T-cell (primary cell): Measurements from ENCODE around the gene HNRNPUL2. TPM values are rescaled to one million over a fixed set of nuclear protein-coding genes. Genes with fewer than 3 reads are reported as not detected.

Experiments
- ATAC-seq, 4 experiments: fragments of 200-7000 bp in 3 of 4; fragments of 150-1000 bp in 1 of 4; cut with Tn5 transposase; replicated peaks in 1 of 4; 1 replicate in 3 of 4; 2 replicates in 1 of 4; pipeline ENCODE4 v1.10.0; 2021; ENCODE audit warnings: moderate library complexity in 3 of 4, mild to moderate bottlenecking in 2 of 4, moderate number of reproducible peaks in 1 of 4
- CTCF ChIA-PET, 2 donors: fragments of 300-600 bp; sonication (Branson Sonifier 250); formaldehyde crosslinking; loops; one replicate each; lab custom pipeline; 2022; ENCODE audit warnings: antibody characterized with exemption in 2 of 2; lab: Charles Lee
- POLR2A ChIA-PET, 2 donors: fragments of 300-600 bp; sonication (Branson Sonifier 250); formaldehyde crosslinking; loops; one replicate each; lab custom pipeline; 2022; ENCODE audit warnings: antibody characterized with exemption in 2 of 2; lab: Charles Lee
- DNase-seq, 35 experiments: peaks; one replicate each; pipeline versions ENCODE4 v3.0.0 to v3.0.0-alpha.2; 2013 to 2023
- H3K27ac ChIP-seq: one replicate; pipeline ENCODE4 v1.5.1; 2013; ENCODE audit warnings: low read length
- H3K27me3 ChIP-seq, 2 experiments: replicated peaks in 1 of 2; 1 replicate in 1 of 2; 2 replicates in 1 of 2; pipeline versions ENCODE4 v1.6.1 to v1.7.0; 2013; ENCODE audit warnings: low read length in 1 of 2, mixed read lengths in 1 of 2; ENCODE audit not compliant: control insufficient read depth in 2 of 2, insufficient read depth in 2 of 2; ENCODE audit errors: extremely low read depth in 1 of 2
- H3K36me3 ChIP-seq, 2 donors: 1 replicate in 1 of 2; 2 replicates in 1 of 2; pipeline versions ENCODE4 v1.6.1 to v1.7.0; 2013; ENCODE audit warnings: low read length in 1 of 2; ENCODE audit not compliant: control insufficient read depth in 2 of 2, insufficient read depth in 1 of 2; ENCODE audit errors: extremely low read depth in 1 of 2
- H3K4me1 ChIP-seq, 2 experiments: 1 replicate in 1 of 2; 2 replicates in 1 of 2; pipeline versions ENCODE4 v1.6.1 to v1.7.0; 2013; ENCODE audit warnings: low read length in 2 of 2, mixed read lengths in 1 of 2; ENCODE audit not compliant: insufficient read depth in 2 of 2, control insufficient read depth in 1 of 2; ENCODE audit errors: extremely low read depth in 1 of 2
- H3K4me3 ChIP-seq, 2 donors: 1 replicate in 1 of 2; 2 replicates in 1 of 2; pipeline versions ENCODE4 v1.5.1 to v1.7.0; 2013; ENCODE audit warnings: mild to moderate bottlenecking in 2 of 2, low read length in 1 of 2, moderate library complexity in 1 of 2; ENCODE audit not compliant: control insufficient read depth in 1 of 2; ENCODE audit errors: extremely low read depth in 1 of 2
- H3K9me3 ChIP-seq: 2 replicates; pipeline ENCODE4 v1.7.0; 2013
- H3K27ac Mint-ChIP-seq, 2 donors: one replicate each; pipeline ENCODE4 v1.8.0; 2020 to 2021; ENCODE audit warnings: mild to moderate bottlenecking in 2 of 2, mixed read lengths in 2 of 2
- H3K27me3 Mint-ChIP-seq, 2 donors: one replicate each; pipeline ENCODE4 v1.8.0; 2021 to 2022; ENCODE audit warnings: mixed read lengths in 2 of 2
- H3K36me3 Mint-ChIP-seq: one replicate; pipeline ENCODE4 v1.8.0; 2021; ENCODE audit warnings: mixed read lengths
- H3K4me1 Mint-ChIP-seq, 3 donors: one replicate each; pipeline ENCODE4 v1.8.0; 2020 to 2022; ENCODE audit warnings: mixed read lengths in 3 of 3, mild to moderate bottlenecking in 1 of 3
- H3K4me3 Mint-ChIP-seq, 3 donors: one replicate each; pipeline ENCODE4 v1.8.0; 2020 to 2022; ENCODE audit warnings: mild to moderate bottlenecking in 3 of 3, mixed read lengths in 3 of 3, moderate library complexity in 3 of 3
- H3K9me3 Mint-ChIP-seq, 3 donors: one replicate each; pipeline ENCODE4 v1.8.0; 2020 to 2022; ENCODE audit warnings: mixed read lengths in 3 of 3
- WGBS: methylation state at CpG from one replicate; pipeline ENCODE4 v1.1.5; 2013; ENCODE audit warnings: missing lambda C conversion rate; ENCODE audit not compliant: insufficient coverage; 5-methylcytosine and 5-hydroxymethylcytosine counted together
- total RNA-seq, 35 experiments: library from RNA in 6 of 35; stranded (reverse) in 6 of 35; fragments of 120-200 nt in 1 of 35; gene quantifications; one replicate each; pipeline versions ENCODE4 v1.2.1 to v1.2.4 and lab custom pipeline; 2013 to 2026

The HNRNPUL2 gene
- total RNA-seq, 5 donors from 2014 or later (not counting 1 experiment from before 2014, with no cell fraction given), result 45.8 to 67.8 (median 62.7) TPM

DNA sequence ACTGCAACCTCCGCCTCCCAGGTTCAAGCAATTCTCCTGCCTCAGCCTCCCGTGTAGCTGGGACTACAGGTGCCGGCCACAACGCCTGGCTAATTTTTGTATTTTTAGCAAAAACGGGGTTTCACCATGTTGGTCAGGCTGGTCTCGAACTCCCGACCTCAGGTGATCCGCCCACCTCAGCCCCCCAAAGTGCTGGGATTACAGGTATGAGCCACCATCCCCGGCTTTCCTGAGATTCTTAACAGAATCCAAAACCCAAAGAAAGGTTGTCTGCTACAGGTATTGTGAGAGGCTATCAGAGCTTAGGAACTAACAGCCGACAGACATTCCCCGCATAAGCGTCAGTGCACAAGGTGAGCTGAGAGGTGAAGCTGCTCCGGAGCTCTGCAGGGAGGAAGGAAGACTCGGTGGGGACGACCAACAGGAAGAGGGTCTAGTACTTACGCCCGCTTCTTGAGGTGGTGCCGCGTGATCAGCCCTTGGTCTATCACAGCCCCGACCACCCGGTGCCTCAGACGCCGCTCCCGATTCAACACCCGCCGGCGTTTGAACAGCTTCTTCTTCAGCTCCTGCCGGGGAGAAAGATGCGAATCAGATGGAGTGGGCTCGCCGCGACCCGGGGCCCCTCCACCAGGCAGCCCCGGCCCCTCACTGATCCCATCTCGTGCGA is 62.7 kb downstream of the HNRNPUL2 start:
- Mint-ChIP-seq H3K36me3 (peaks cover 16% of the 10 kb centered on the region), H3K4me3 (peak overlapping the region; percentile 93 to 95 (median 95)), H3K27ac (peak overlapping the region; percentile 93 to 94), H3K4me1 (peaks cover 31 to 40% (median 35%) of the 10 kb centered on the region in 3 donors), H3K9me3 (no peaks in the 10 kb centered on the region), H3K27me3 (no peaks in the 10 kb centered on the region)
- H3K9me3 ChIP-seq, result no peaks in the 10 kb centered on the region
- H3K27ac ChIP-seq, result peak overlapping the region; percentile 73
- ATAC-seq (peak; percentile 58 to 68 (median 66)), DNase-seq (peak in 29 of 35 experiments; percentile 33 to 72 (median 54))
- peak overlapping the region; percentile 97 to 99 for H3K4me3 ChIP-seq
- WGBS, result 2% methylated on average over 33 of the region's 36 CpGs
- peaks cover 0 to 24% of the 10 kb centered on the region in 2 donors for H3K36me3 ChIP-seq
- POLR2A ChIA-PET, result interaction anchor here (0.5 to 3.7 kb wide), 39 partner anchors 9 to 1653 kb away, joined by 3 to 34 read pairs (median 6); partner anchors contain the start of genes HNRNPUL2 (in 2 of the 2), INTS5 (in 2 of the 2), MTA2 (in 2 of the 2) and TUT1 (in 2 of the 2)
- CTCF ChIA-PET, result interaction anchor here (0.6 to 1.9 kb wide), 22 partner anchors 10 to 240 kb away, joined by 3 to 26 read pairs (median 6); partner anchors contain the start of genes TUT1 (in 2 of the 2), B3GAT3 (in 1 of the 2), EEF1G (in 1 of the 2) and EML3 (in 1 of the 2)
- peaks cover 18 to 39% of the 10 kb centered on the region in 2 experiments for H3K4me1 ChIP-seq
- H3K27me3 ChIP-seq, result peaks cover 0 to 3% of the 10 kb centered on the region in 2 experiments

Other genes with a start within 250 kb of the HNRNPUL2 start
- 100 to 1,000 TPM; 267 to 636 (median 395) TPM for gene AHNAK, start 180.7 kb downstream of the HNRNPUL2 start, total RNA-seq
- 1,000 to 10,000 TPM; 1,908 to 2,187 (median 2,119) TPM for gene EEF1G, start 153.6 kb downstream of the HNRNPUL2 start, total RNA-seq
- 10 to 100 TPM; 35.2 to 56.0 (median 42.9) TPM for gene TUT1, start 135.9 kb downstream of the HNRNPUL2 start, total RNA-seq
- gene MTA2, start 125.6 kb downstream of the HNRNPUL2 start, total RNA-seq, result 100 to 1,000 TPM; 151 to 185 (median 184) TPM
- gene EML3, start 114.7 kb downstream of the HNRNPUL2 start, total RNA-seq, result 100 to 1,000 TPM; 160 to 372 (median 328) TPM
- 1 to 10 TPM; 1.6 to 4.5 (median 3.5) TPM for gene ROM1, start 114.2 kb downstream of the HNRNPUL2 start, total RNA-seq
- 10 to 100 TPM; 59.0 to 94.5 (median 90.5) TPM for gene B3GAT3, start 105.5 kb downstream of the HNRNPUL2 start, total RNA-seq
- 100 to 1,000 TPM; 216 to 278 (median 257) TPM for gene GANAB, start 80.8 kb downstream of the HNRNPUL2 start, total RNA-seq
- gene INTS5, start 74.2 kb downstream of the HNRNPUL2 start, total RNA-seq, result 10 to 100 TPM; 14.4 to 39.0 (median 34.8) TPM
- gene C11orf98, start 62.2 kb downstream of the HNRNPUL2 start, total RNA-seq, result 10 to 100 TPM; 28.3 to 62.6 (median 54.8) TPM
- 10 to 100 TPM; 14.8 to 35.6 (median 27.4) TPM for gene CSKMT, start 62.1 kb downstream of the HNRNPUL2 start, total RNA-seq
- gene UQCC3, start 55.8 kb downstream of the HNRNPUL2 start, total RNA-seq, result 1 to 10 TPM; 2.7 to 9.3 (median 8.1) TPM
- gene LBHD1, start 55.2 kb downstream of the HNRNPUL2 start, total RNA-seq, result 10 to 100 TPM; 15.5 to 24.7 (median 20.7) TPM
- 100 to 1,000 TPM; 180 to 199 (median 196) TPM for gene UBXN1, start 48.4 kb downstream of the HNRNPUL2 start, total RNA-seq
- under 1 TPM in 4 of 5 donors, not detected in 1; 0.14 to 0.29 (median 0.19) TPM for gene LRRN4CL, start 37.9 kb downstream of the HNRNPUL2 start, total RNA-seq
- 10 to 100 TPM; 21.9 to 43.7 (median 37.3) TPM for gene BSCL2, start 20.0 kb downstream of the HNRNPUL2 start, total RNA-seq
- not detected for gene GNG3, start 19.8 kb downstream of the HNRNPUL2 start, total RNA-seq
- gene TTC9C, start 1.0 kb upstream of the HNRNPUL2 start, total RNA-seq, result 10 to 100 TPM; 15.4 to 54.5 (median 44.6) TPM
- gene ZBTB3, start 26.7 kb upstream of the HNRNPUL2 start, total RNA-seq, result 10 to 100 TPM in 3 of 5 donors, 1 to 10 TPM in 2; 5.9 to 24.6 (median 22.9) TPM
- gene POLR2G, start 34.1 kb upstream of the HNRNPUL2 start, total RNA-seq, result 10 to 100 TPM; 65.6 to 84.8 (median 76.1) TPM
- 10 to 100 TPM; 15.1 to 29.5 (median 29.0) TPM for gene TAF6L, start 43.9 kb upstream of the HNRNPUL2 start, total RNA-seq
- 10 to 100 TPM; 27.7 to 53.3 (median 46.5) TPM for gene TMEM179B, start 59.9 kb upstream of the HNRNPUL2 start, total RNA-seq
- 10 to 100 TPM; 11.2 to 27.6 (median 23.0) TPM for gene TMEM223, start 64.5 kb upstream of the HNRNPUL2 start, total RNA-seq
- 100 to 1,000 TPM; 160 to 321 (median 169) TPM for gene NXF1, start 78.0 kb upstream of the HNRNPUL2 start, total RNA-seq
- gene STX5, start 104.6 kb upstream of the HNRNPUL2 start, total RNA-seq, result 100 to 1,000 TPM in 2 of 5 donors, 10 to 100 TPM in 3; 49.3 to 132 (median 58.0) TPM
- not detected for gene TEX54, start 105.4 kb upstream of the HNRNPUL2 start, total RNA-seq
- gene WDR74, start 112.1 kb upstream of the HNRNPUL2 start, total RNA-seq, result 100 to 1,000 TPM in 4 of 5 donors, 10 to 100 TPM in 1; 91.3 to 239 (median 103) TPM
- gene SLC3A2, start 153.4 kb upstream of the HNRNPUL2 start, total RNA-seq, result 100 to 1,000 TPM; 178 to 248 (median 237) TPM
- not detected for gene CHRM1, start 193.9 kb upstream of the HNRNPUL2 start, total RNA-seq